Activated naive CD4-positive, alpha-beta T cell treated with anti-CD3 and anti-CD28 coated beads, Interleukin-2, amount 50 U/mL, for 72 hours (primary cell): ENCODE data around the gene CMPK1. TPM values are rescaled to one million over a fixed set of nuclear protein-coding genes. Genes with fewer than 3 reads are reported as not detected.

Source experiments
- ATAC-seq, 2 donors: fragments of 150-1000 bp; cut with Tn5 transposase; 2 replicates each; pipeline ENCODE4 v1.10.0; 2021; ENCODE audit warnings: mild to moderate bottlenecking in 2 of 2, moderate library complexity in 2 of 2
- DNase-seq, 2 donors: peaks; one replicate each; pipeline ENCODE4 v3.0.0; 2021 to 2022; ENCODE audit warnings: low spot score in 2 of 2
- H3K27ac Mint-ChIP-seq, 2 donors: one replicate each; pipeline ENCODE4 v1.8.0; 2022; ENCODE audit warnings: mild to moderate bottlenecking in 2 of 2, mixed read lengths in 2 of 2
- H3K36me3 Mint-ChIP-seq, 2 donors: one replicate each; pipeline ENCODE4 v1.8.0; 2022; ENCODE audit warnings: mixed read lengths in 2 of 2
- H3K9me3 Mint-ChIP-seq, 2 donors: one replicate each; pipeline ENCODE4 v1.8.0; 2022; ENCODE audit warnings: mixed read lengths in 2 of 2
- total RNA-seq, 2 donors: library from RNA; stranded (reverse); gene quantifications; one replicate each; pipeline ENCODE4 v1.2.3, GENCODE V29; 2022

CMPK1 gene
- total RNA-seq, 2 donors from 2014 or later, result 84.9 to 128 TPM

GRCh38 chr1:47380699-47381098 lies 47.1 kb downstream of the CMPK1 start:
- no peak for DNase-seq
- Mint-ChIP-seq H3K9me3 (no peaks in the 10 kb centered on the region), H3K27ac (no peak overlapping the region), H3K36me3 (no peaks in the 10 kb centered on the region)
- ATAC-seq, result no peak

DNA sequence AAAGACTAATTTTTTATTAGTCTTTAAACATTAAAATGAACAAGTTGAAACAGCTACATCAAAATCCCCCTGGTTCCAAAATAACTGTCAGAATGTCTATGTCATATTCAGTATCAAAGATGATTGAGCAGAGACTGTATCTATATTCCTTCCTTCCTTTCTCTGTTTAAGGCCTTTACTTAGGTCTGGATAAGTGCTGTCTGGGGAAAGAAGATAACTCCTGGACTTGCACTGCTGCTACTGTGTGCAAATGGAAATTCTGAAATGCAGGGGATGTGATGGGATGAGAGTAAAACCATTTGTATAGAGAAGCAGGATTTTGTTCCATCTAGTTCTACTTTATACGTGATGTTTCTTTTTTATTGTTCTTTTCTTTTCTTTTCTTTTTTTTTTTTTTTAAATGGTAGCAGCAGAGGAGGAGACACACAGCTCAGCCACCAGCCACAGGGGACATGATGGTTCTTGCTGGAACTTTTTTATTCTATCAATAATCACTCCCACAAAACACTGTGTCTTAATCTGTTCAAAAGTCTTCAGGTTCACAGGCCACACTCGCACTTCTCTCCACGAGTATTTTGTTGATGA lies 48.9 kb downstream of the CMPK1 start:
- Mint-ChIP-seq H3K27ac (no peak overlapping the region), H3K9me3 (no peaks in the 10 kb centered on the region), H3K36me3 (no peaks in the 10 kb centered on the region)
- DNase-seq, result no peak
- no peak for ATAC-seq

- H3K9me3 Mint-ChIP-seq, result no peaks in the 10 kb centered on the region
- DNase-seq (no peak), ATAC-seq (no peak)
- no peak overlapping the region for H3K27ac Mint-ChIP-seq
- no peaks in the 10 kb centered on the region for H3K36me3 Mint-ChIP-seq
Measured at GRCh38 chr1:47384083-47384482, 50.5 kb downstream of the CMPK1 start.

DNA sequence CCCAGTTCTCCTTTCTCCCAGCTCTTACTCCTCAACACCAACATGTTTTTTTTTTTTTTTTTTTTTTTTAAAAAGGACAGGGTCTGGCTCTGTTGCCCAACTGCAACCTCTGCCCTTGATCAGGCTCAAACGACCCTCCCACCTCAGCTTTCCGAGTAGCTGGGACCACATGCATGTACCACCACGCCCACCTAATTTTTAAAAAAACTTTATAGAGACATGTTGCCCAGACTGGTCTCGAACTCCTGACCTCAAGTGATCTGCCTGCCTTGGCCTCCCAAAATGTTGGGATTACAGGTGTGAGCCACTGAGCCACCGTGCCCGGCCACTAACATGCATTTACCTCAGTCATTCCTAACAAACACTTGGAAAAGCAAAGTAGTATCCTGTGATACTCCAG lies 51.4 kb downstream of the CMPK1 start:
- ATAC-seq, result no peak
- DNase-seq, result no peak
- Mint-ChIP-seq H3K27ac (no peak overlapping the region), H3K9me3 (no peaks in the 10 kb centered on the region), H3K36me3 (no peaks in the 10 kb centered on the region)

GRCh38 chr1:47386268-47386667 lies 52.7 kb downstream of the CMPK1 start:
- H3K9me3 Mint-ChIP-seq, result no peaks in the 10 kb centered on the region
- peak overlapping the region in 1 of 2 donors; percentile 59 for H3K27ac Mint-ChIP-seq
- no peaks in the 10 kb centered on the region for H3K36me3 Mint-ChIP-seq
- DNase-seq (no peak), ATAC-seq (no peak)

DNA sequence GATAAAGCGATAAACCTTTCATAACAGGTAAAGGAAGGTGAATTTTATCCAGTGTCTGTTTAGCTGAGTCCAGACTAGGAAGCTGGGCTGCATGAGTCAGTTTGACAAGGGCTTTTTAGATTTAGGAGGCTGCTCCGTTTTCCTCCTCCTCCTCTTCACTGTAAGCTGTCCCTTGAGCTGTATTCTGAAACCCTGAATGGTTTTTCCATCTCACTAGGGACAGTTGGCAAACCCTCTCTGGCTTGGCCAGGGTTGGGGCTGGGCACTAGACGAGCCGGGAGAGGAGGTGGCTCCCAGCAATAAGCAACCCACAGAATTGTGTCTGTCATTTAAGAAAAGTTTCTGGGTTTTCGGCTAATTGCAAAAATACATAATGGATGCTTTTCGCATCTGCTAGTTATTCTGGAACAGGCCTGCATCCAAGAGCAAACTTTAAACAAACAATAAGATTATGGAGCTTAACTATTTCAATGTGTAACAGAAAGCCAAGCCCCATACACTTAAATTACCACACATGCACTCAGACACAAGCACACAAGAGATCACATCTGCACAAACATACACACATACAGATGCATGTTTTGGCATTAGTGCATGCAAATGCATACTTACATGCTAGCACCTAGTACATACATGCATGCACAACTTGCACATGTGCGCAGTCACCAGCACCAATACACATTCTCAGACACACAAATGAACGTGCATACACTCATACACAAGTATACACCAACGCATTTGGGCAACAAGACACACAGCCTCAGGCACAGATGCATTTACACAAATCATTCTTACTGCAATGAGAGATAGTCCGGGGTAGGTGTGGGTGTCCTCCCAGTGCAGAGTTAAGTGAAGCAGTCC lies 54.7 kb downstream of the CMPK1 start:
- H3K36me3 Mint-ChIP-seq, result no peaks in the 10 kb centered on the region
- H3K27ac Mint-ChIP-seq, result no peak overlapping the region
- ATAC-seq (peak in 1 of 2 donors; percentile 31), DNase-seq (peak in 1 of 2 donors; percentile 3)
- H3K9me3 Mint-ChIP-seq, result no peaks in the 10 kb centered on the region

- DNase-seq, result peak in 1 of 2 donors; percentile 50
- Mint-ChIP-seq H3K9me3 (no peaks in the 10 kb centered on the region), H3K27ac (no peak overlapping the region), H3K36me3 (no peaks in the 10 kb centered on the region)
- peak; percentile 67 to 85 for ATAC-seq
Measured at GRCh38 chr1:47388891-47389238, 55.3 kb downstream of the CMPK1 start.

GRCh38 chr1:47389731-47390130 lies 56.1 kb downstream of the CMPK1 start:
- Mint-ChIP-seq H3K9me3 (no peaks in the 10 kb centered on the region), H3K27ac (no peak overlapping the region), H3K36me3 (no peaks in the 10 kb centered on the region)
- ATAC-seq, result no peak
- DNase-seq, result no peak

DNA sequence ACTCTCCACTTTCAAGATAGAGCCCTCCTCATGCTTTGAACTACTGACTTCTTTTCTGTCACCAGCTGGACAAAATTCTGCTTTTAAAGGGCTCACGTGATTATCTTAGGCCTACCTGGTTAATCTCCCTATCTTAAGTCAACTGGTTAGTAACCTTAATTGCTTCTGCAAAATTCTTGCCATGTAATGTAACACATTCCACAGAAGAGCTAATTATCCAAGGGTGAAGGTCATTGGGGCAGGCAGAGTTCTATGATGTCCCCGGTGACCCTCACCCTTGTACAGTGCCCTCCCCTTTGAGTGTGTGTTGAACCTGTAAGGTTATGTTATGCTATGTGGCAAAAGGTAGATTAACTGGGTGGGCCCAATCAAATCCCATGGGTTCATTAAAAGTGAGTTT lies 57.3 kb downstream of the CMPK1 start:
- Mint-ChIP-seq H3K36me3 (no peaks in the 10 kb centered on the region), H3K27ac (peak overlapping the region in 1 of 2 donors; percentile 52), H3K9me3 (no peaks in the 10 kb centered on the region)
- DNase-seq (no peak), ATAC-seq (no peak)

GRCh38 chr1:47393141-47393540 lies 59.6 kb downstream of the CMPK1 start:
- ATAC-seq (no peak), DNase-seq (no peak)
- no peak overlapping the region for H3K27ac Mint-ChIP-seq

DNA sequence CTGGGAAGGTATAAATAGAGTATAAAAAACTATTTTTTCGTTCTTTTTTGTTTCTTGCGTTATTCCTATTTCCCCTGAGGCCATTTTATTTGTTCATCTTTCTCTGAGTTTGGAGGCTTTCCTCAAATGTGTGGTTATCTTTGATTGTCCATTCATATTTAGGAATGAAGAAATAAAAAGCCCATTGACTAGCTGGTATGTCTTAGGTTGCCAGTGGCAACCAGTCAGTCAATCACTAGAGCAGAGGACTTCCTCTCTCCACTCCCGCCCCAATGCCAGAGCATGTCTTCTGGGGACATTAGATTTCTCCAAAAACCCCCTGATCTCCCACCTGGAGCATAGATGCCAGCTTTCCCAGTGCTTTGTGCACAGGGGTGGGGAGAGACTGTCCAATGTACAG lies 61.8 kb downstream of the CMPK1 start:
- ATAC-seq, result no peak
- no peak overlapping the region for H3K27ac Mint-ChIP-seq

More at GRCh38 chr1:47393141-47393540, 59.6 kb downstream of the CMPK1 start:
- Mint-ChIP-seq H3K9me3 (no peaks in the 10 kb centered on the region), H3K36me3 (no peaks in the 10 kb centered on the region)

DNA sequence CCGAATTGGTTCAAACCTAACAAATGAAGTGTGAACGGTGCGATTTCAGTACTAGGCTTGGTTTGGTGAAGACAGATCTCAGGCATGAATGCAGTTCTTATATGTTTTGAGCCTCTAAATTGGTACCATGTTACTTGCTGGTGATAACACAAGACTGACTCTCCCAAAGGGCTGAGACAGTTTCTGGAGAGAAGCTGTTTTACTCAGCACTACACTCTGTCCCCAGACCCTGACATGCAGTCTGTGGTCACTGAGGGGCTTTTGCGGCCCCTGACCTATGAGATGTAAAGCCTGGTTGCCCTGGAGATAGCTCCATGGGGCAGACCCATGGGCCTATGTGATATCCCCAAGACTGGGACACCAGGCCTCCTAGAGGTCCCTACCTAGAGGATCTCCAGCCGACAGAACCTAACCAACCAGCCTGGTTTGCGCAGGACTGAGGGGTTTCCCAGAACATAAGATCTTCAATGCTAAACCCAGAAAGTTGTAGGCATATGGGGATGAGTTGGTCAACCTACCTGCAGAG lies 63.1 kb downstream of the CMPK1 start:
- Mint-ChIP-seq H3K9me3 (no peaks in the 10 kb centered on the region), H3K36me3 (no peaks in the 10 kb centered on the region), H3K27ac (no peak overlapping the region)
- ATAC-seq (no peak), DNase-seq (no peak)

More for the DNA sequence above, 61.8 kb downstream of the CMPK1 start:
- no peaks in the 10 kb centered on the region for H3K9me3 Mint-ChIP-seq
- DNase-seq, result no peak
- no peaks in the 10 kb centered on the region for H3K36me3 Mint-ChIP-seq

DNA sequence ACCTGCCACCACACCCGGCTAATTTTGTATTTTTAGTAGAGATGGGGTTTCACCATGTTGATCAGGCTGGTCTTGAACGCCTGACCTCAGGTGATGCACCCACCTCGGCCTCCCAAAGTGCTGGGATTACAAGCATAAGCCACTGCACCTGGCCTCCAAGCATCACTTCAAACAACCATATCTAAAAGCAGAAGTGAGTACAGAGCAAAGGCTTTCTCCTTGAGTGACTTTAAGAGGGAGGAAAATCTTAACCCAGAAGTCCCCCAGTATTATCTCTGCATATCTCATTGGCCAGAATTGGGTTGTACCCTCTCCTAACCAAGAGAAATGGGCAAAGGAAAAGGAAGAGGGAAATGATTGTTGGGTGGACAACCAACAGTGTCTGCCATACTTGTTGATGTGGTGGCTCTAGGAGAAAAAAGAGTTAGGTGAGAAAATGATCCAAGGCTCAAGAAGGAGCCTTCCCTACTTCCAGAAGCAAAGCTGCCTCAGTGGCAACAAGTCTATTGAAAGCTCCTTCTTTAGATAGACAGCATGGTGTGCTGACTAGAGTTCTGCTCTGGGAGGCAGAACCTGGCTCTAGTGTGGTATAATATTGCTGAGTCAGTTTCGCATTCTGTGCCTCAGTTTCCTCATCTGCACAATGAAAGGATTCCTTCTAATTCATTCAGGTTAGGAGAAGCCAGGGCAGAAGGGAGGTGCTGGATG lies 65.7 kb downstream of the CMPK1 start:
- no peak for ATAC-seq
- H3K9me3 Mint-ChIP-seq, result no peaks in the 10 kb centered on the region
- DNase-seq, result no peak
- no peaks in the 10 kb centered on the region for H3K36me3 Mint-ChIP-seq
- no peak overlapping the region for H3K27ac Mint-ChIP-seq

- H3K9me3 Mint-ChIP-seq, result no peaks in the 10 kb centered on the region
- H3K36me3 Mint-ChIP-seq, result no peaks in the 10 kb centered on the region
- no peak overlapping the region for H3K27ac Mint-ChIP-seq
- ATAC-seq, result no peak
- DNase-seq, result no peak
Measured at GRCh38 chr1:47399846-47400155, 66.2 kb downstream of the CMPK1 start.

GRCh38 chr1:47401761-47402160 lies 68.2 kb downstream of the CMPK1 start:
- ATAC-seq (no peak), DNase-seq (no peak)
- Mint-ChIP-seq H3K36me3 (no peaks in the 10 kb centered on the region), H3K9me3 (no peaks in the 10 kb centered on the region), H3K27ac (no peak overlapping the region)

DNA sequence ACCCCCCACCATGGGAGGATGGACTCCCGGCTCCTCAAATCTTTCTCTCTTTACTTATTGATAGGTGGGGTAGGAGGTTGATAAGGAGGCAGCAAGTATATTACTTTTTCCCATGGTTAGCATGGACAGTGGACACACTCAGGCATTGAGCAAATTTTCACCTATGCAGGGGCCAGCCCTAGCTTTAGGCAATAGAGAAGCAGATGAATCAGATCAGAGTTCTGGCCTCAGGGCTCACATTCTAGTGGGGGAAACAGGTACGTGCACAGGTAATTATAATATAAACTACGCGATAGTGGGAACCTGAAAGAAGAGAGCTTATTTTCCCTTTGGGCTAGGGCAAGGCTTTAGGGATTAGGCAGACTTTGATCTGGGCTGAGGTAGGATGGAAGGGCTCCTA lies 69.0 kb downstream of the CMPK1 start:
- no peak overlapping the region for H3K27ac Mint-ChIP-seq
- DNase-seq (no peak), ATAC-seq (no peak)
- H3K36me3 Mint-ChIP-seq, result no peaks in the 10 kb centered on the region
- no peaks in the 10 kb centered on the region for H3K9me3 Mint-ChIP-seq

DNA sequence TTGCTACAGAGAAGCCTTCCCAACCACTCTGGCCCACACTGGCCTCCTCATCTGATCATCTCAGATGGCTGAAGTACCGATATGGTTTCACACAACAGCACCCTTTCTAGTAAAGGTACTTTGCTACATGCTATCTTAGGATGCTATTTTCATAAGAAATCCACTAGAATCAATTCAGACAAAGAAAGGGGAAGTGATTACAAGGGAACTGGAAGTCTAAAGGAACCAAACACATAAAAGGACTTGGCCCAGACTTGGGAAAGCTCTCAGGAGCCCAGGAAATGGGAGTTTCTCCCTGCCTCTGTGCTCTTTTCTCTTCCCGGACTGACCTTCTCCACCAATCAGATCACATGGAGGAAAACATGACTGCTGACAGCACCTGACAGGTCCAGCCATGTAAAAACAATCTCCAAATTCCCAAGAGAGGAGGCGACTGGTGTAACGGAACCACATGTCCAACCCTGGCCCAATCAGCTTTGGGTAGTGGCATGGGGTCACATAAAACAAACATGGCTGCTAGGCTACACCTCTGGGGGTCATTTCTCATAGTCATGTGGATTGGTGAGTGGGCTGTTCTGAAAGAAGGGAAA lies 69.8 kb downstream of the CMPK1 start:
- ATAC-seq, result no peak
- DNase-seq, result no peak
- no peaks in the 10 kb centered on the region for H3K36me3 Mint-ChIP-seq

More for the DNA sequence above, 69.8 kb downstream of the CMPK1 start:
- Mint-ChIP-seq H3K9me3 (no peaks in the 10 kb centered on the region), H3K27ac (peak overlapping the region in 1 of 2 donors; percentile 56)
